ENCODE data around the gene BCL2L14.

The BCL2L14 gene

GRCh38 chr12:12070674-12071656 is at the start of gene BCL2L14:
BCL2L14 (plus strand) TSS chr12:12070939; CDS start chr12:12079306, 8,367 bp downstream.
- no peak for DNase-seq

- DNase-seq, result no peak
Measured at GRCh38 chr12:12022306-12022936, 48.3 kb upstream of the BCL2L14 start.

GRCh38 chr12:12023456-12023855 is 47.3 kb upstream of the BCL2L14 start:
- DNase-seq, result no peak

GRCh38 chr12:12024911-12025682 is 45.6 kb upstream of the BCL2L14 start:
- no peak for DNase-seq

GRCh38 chr12:12025799-12026386 is 44.8 kb upstream of the BCL2L14 start:
- DNase-seq, result no peak

- DNase-seq, result no peak
Measured at GRCh38 chr12:12028668-12029402, 41.9 kb upstream of the BCL2L14 start.

GRCh38 chr12:12029653-12030052 is 41.1 kb upstream of the BCL2L14 start:
- DNase-seq, result no peak

- DNase-seq, result no peak
Measured at GRCh38 chr12:12032260-12032791, 38.4 kb upstream of the BCL2L14 start.

- peak; percentile 74 for DNase-seq
Measured at GRCh38 chr12:12032851-12033797, 37.6 kb upstream of the BCL2L14 start.

- DNase-seq, result no peak
Measured at GRCh38 chr12:12033824-12034223, 36.9 kb upstream of the BCL2L14 start.

GRCh38 chr12:12034344-12034743 is 36.4 kb upstream of the BCL2L14 start:
- no peak for DNase-seq

- no peak for DNase-seq
Measured at GRCh38 chr12:12035229-12035628, 35.5 kb upstream of the BCL2L14 start.

GRCh38 chr12:12036901-12037300 is 33.8 kb upstream of the BCL2L14 start:
- no peak for DNase-seq

- no peak for DNase-seq
Measured at GRCh38 chr12:12039897-12040296, 30.8 kb upstream of the BCL2L14 start.

GRCh38 chr12:12046401-12046800 is 24.3 kb upstream of the BCL2L14 start:
- no peak for DNase-seq

GRCh38 chr12:12047682-12048081 is 23.1 kb upstream of the BCL2L14 start:
- no peak for DNase-seq

- DNase-seq, result no peak
Measured at GRCh38 chr12:12048266-12048665, 22.5 kb upstream of the BCL2L14 start.

GRCh38 chr12:12048714-12049113 is 22.0 kb upstream of the BCL2L14 start:
- DNase-seq, result no peak

GRCh38 chr12:12051668-12052067 is 19.1 kb upstream of the BCL2L14 start:
- no peak for DNase-seq

GRCh38 chr12:12054993-12055392 is 15.7 kb upstream of the BCL2L14 start:
- no peak for DNase-seq

GRCh38 chr12:12056951-12057350 is 13.8 kb upstream of the BCL2L14 start:
- no peak for DNase-seq
